ENCODE measurements around the gene KLRD1.

Gene KLRD1

DNA sequence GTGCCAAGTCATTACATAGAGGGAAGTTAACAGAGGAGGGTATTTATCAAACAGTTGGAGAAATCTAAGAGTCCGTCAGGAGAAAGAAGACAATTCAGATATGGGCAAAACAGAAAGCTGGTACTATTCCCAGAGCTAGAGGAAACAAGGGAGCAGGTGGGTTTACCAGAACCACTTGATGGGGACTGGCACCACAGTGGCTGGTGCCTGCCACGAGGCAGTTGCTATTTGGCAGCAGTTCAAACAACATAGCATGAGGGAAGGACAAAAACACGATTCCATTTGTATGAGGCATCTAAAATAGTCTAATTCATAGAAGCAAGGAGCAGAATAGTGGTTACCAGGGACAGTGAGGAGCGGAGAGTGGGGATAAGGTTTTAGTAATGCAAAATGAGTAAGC is 24.6 kb upstream of the KLRD1 start:
- no peak for FAIRE-seq
- TF ChIP-seq, protein P1, sequence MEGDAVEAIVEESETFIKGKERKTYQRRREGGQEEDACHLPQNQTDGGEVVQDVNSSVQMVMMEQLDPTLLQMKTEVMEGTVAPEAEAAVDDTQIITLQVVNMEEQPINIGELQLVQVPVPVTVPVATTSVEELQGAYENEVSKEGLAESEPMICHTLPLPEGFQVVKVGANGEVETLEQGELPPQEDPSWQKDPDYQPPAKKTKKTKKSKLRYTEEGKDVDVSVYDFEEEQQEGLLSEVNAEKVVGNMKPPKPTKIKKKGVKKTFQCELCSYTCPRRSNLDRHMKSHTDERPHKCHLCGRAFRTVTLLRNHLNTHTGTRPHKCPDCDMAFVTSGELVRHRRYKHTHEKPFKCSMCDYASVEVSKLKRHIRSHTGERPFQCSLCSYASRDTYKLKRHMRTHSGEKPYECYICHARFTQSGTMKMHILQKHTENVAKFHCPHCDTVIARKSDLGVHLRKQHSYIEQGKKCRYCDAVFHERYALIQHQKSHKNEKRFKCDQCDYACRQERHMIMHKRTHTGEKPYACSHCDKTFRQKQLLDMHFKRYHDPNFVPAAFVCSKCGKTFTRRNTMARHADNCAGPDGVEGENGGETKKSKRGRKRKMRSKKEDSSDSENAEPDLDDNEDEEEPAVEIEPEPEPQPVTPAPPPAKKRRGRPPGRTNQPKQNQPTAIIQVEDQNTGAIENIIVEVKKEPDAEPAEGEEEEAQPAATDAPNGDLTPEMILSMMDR (IDR thresholded peaks at IDR 0.05; ENCODE audit: insufficient read depth, missing control alignments), result no peak
- no peak for DNase-seq (ENCODE audit: insufficient read length, low spot score)

DNA sequence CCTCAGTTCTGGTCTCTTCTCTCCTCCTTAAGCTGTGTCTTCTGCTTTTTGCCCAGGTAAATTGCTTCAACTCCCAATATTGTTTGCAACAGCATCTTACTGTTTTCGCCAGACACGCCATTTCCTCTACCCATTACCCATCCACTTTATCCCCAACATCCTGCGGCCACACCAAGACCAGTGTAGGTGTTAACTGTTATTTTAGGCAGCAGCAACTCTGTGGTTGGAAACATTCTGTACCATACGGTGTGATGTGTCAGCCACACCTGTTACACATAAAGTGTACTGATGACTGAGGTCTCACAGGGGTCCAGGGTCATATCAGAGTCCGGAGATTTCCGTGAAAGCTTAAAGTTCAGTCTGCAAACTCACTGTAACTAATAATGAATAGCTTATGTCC is 21.8 kb upstream of the KLRD1 start:
- DNase-seq (ENCODE audit: insufficient read length, low spot score) (no peak), FAIRE-seq (no peak)
- TF ChIP-seq, protein P1 (IDR thresholded peaks at IDR 0.05; ENCODE audit: insufficient read depth, missing control alignments), result no peak

DNA sequence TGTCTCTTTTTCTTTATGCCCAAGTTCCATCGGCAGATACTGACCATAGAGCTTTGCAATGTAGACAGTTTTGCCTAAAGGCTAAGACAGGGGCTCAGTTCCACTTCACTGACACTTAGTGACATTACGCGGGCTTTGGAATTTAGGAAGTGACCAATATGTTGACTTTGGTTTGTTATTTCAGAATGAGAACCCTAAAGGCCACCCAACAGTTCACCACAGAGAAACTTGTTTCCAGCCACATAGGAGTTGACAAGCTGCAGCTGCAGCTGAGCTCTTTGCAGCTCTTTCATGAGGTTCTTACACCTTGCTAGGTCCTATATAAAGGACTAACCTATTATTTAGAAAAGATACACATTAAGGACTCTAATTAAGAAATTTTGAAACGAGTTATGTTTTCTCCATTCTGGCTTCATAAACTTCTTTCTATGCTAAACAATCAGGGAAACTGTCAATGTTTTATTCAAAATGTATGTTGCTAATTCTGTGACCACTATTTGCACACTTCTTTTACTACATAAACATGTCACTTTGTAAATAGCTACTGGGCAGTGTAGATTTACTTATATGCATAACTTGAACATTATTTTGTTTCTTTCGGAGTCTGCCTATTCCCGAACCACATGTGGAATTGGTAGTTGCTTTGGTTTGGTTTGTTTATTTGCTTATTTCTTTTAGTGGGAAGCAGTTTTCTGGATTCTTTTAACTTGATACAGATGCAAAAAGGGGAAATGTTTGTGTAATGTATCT is 18.5 kb upstream of the KLRD1 start:
- FAIRE-seq (no peak), DNase-seq (ENCODE audit: insufficient read length, low spot score) (no peak)
- TF ChIP-seq, protein P1 (IDR thresholded peaks at IDR 0.05; ENCODE audit: insufficient read depth, missing control alignments), result no peak

DNA sequence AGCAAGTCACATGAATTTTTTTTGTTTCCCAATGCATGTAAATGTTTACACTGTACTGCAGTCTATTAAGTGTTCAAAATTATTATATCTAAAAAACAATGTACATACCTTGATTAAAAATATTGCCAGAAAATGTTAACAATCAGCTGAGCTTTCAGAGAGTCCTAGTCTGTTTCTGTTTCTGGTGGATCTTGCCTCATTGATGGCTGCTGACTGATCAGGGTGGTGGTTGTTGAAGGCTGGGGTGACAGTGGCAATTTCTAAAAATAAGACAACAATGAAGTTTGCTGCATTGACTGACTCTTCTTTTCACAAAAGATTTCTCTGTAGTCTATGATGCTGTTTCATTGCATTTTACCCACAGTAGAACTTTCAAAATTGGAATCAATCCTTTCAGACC is 16.6 kb upstream of the KLRD1 start:
- DNase-seq (ENCODE audit: insufficient read length, low spot score) (no peak), FAIRE-seq (no peak)
- TF ChIP-seq, protein P1 (IDR thresholded peaks at IDR 0.05; ENCODE audit: insufficient read depth, missing control alignments), result no peak

DNA sequence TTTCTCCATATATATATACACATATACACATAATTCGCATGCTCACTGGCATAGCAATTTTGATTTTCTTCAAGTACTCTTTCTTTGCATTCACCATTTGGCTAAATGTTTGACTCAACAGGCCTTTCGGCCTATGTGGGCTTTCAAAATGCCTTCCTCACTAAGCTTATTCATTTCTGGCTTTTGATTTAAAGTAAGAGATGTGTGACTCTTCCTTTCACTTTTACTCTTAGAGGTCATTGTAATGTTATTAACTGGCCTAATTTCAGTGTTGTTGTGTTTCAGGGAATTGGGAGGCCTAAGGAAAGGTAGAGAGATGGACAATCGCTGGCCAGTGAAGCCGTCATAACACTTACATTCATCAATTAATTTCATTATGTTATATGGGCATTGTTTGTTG is 14.5 kb upstream of the KLRD1 start:
- DNase-seq (ENCODE audit: insufficient read length, low spot score), result no peak
- TF ChIP-seq, protein P1 (IDR thresholded peaks at IDR 0.05; ENCODE audit: insufficient read depth, missing control alignments), result no peak
- FAIRE-seq, result no peak

DNA sequence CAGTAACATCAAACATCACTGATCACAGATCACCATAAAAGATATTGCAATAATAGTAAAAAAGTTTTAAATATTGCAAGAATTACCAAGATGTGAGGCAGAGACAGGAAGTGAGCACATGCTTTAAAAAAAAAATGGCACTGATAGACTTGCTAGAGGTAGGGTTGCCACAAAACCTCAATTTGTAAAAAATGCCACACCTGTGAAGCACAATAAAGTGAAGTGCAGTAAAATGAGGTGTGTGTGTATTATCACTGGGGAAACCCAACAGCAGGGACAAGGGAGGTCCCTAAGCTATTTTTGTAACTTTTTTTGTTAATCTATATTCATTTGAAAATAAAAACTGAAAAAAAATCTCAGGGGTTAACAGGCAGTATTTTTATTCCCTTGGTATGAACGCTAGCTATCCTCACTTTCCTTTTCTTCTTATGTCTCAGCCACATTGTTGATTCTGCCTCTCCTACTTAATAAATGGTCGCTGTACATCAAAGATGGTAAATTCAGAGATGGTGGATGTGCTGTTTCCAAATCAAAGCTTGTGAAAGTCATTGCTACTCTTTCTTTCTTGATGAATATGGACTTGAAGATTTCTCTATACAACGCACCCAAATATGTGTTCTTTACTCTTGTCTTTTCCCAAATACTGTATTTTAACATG is 14.0 kb upstream of the KLRD1 start:
- TF ChIP-seq, protein P1 (IDR thresholded peaks at IDR 0.05; ENCODE audit: insufficient read depth, missing control alignments), result no peak
- DNase-seq (ENCODE audit: insufficient read length, low spot score) (no peak), FAIRE-seq (no peak)

DNA sequence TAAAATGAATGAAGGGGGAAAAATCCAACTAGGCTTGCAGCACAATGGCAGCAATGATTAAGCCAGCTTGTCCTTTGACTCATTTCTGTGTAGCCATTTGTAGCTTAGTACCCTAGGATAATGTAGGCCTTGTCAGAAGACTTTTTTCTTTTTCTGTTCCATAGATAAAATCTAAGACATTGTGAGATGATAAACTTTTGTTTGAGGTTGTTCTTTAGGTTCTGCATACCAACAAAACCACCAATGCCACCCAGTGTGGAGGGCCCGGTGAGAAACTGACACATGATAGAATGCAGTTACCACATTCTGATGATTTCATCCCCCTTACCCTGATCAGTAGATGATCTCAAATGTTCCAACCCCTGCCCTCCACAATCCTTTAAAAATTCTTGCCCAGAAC is 6.6 kb upstream of the KLRD1 start:
- FAIRE-seq (no peak), DNase-seq (ENCODE audit: insufficient read length, low spot score) (no peak)
- TF ChIP-seq, protein P1 (IDR thresholded peaks at IDR 0.05; ENCODE audit: insufficient read depth, missing control alignments), result no peak
